ENCODE data around the gene GMPPA. TPM values are rescaled to one million over a fixed set of nuclear protein-coding genes. Genes with fewer than 3 reads are reported as not detected.

GMPPA gene
- polyA plus RNA-seq, 1 experiment, result 171 TPM

GRCh38 chr2:219513787-219514186, 15.1 kb downstream of the GMPPA start:
- no peaks in the 10 kb centered on the region for H3K36me3 ChIP-seq (ENCODE audit: control insufficient read depth, insufficient read depth, low read length)
- no peak for DNase-seq (ENCODE audit: low read depth)
- POLR2A ChIA-PET, result no interaction called here
- H3K4me3 ChIP-seq (ENCODE audit: low read depth, low read length), result no peak overlapping the region
- no peak for TF ChIP-seq CTCF (IDR thresholded peaks at IDR 0.05; ENCODE audit: insufficient read depth, low read depth, low read length)
- H3K27me3 ChIP-seq (ENCODE audit: control insufficient read depth, insufficient read depth, low read length), result peaks cover 30% of the 10 kb centered on the region
- CTCF ChIA-PET, result interaction anchor here (1.0 to 42.0 kb wide), 5 partner anchors 3 to 129 kb away, joined by 3 to 872 read pairs (median 7); partner anchors contain the start of genes ASIC4, CHPF, GMPPA and TMEM198

GRCh38 chr2:219514196-219514761, 15.6 kb downstream of the GMPPA start, which contains the start of gene ASIC4:
ASIC4 (plus strand) TSS chr2:219514482; CDS start chr2:219514725, 243 bp downstream.
- ChIA-PET CTCF (interaction anchor here (2.7 to 42.0 kb wide), 3 partner anchors 3 to 113 kb away, joined by 7 to 872 read pairs (median 872); partner anchors contain the start of genes ASIC4, CHPF, GMPPA and TMEM198), POLR2A (no interaction called here)
- H3K4me3 ChIP-seq (ENCODE audit: low read depth, low read length), result no peak within 1 kb of the TSS

GRCh38 chr2:219514836-219515235, 16.1 kb downstream of the GMPPA start:
- TF ChIP-seq CTCF (IDR thresholded peaks at IDR 0.05; ENCODE audit: insufficient read depth, low read depth, low read length), result no peak
- CTCF ChIA-PET, result interaction anchor here (2.7 to 42.0 kb wide), 3 partner anchors 4 to 113 kb away, joined by 7 to 872 read pairs (median 872); partner anchors contain the start of genes ASIC4, CHPF, GMPPA and TMEM198
- H3K36me3 ChIP-seq (ENCODE audit: control insufficient read depth, insufficient read depth, low read length), result no peaks in the 10 kb centered on the region
- H3K27me3 ChIP-seq (ENCODE audit: control insufficient read depth, insufficient read depth, low read length), result peaks cover 30% of the 10 kb centered on the region
- POLR2A ChIA-PET, result no interaction called here
- no peak for DNase-seq (ENCODE audit: low read depth)
- H3K4me3 ChIP-seq (ENCODE audit: low read depth, low read length), result no peak overlapping the region

More at GRCh38 chr2:219514196-219514761, 15.6 kb downstream of the GMPPA start, which contains the start of gene ASIC4:
- no peaks in the 10 kb centered on the region for H3K36me3 ChIP-seq (ENCODE audit: control insufficient read depth, insufficient read depth, low read length)
- no peak for DNase-seq (ENCODE audit: low read depth)
- TF ChIP-seq CTCF (IDR thresholded peaks at IDR 0.05; ENCODE audit: insufficient read depth, low read depth, low read length), result no peak
- H3K27me3 ChIP-seq (ENCODE audit: control insufficient read depth, insufficient read depth, low read length), result peaks cover 30% of the 10 kb centered on the region

- DNase-seq (ENCODE audit: low read depth), result no peak
- CTCF ChIA-PET, result interaction anchor here (0.6 to 42.0 kb wide), 4 partner anchors 5 to 113 kb away, joined by 3 to 872 read pairs (median 438); partner anchors contain the start of genes ASIC4, CHPF, GMPPA and TMEM198
- Histone ChIP-seq H3K4me3 (ENCODE audit: low read depth, low read length) (no peak overlapping the region), H3K36me3 (ENCODE audit: control insufficient read depth, insufficient read depth, low read length) (no peaks in the 10 kb centered on the region), H3K27me3 (ENCODE audit: control insufficient read depth, insufficient read depth, low read length) (peaks cover 28% of the 10 kb centered on the region)
- no peak for TF ChIP-seq CTCF (IDR thresholded peaks at IDR 0.05; ENCODE audit: insufficient read depth, low read depth, low read length)
- POLR2A ChIA-PET, result no interaction called here
Measured at GRCh38 chr2:219515874-219516629, 17.4 kb downstream of the GMPPA start.

- CTCF ChIA-PET, result interaction anchor here (1.3 to 42.0 kb wide), 3 partner anchors 6 to 83 kb away, joined by 3 to 872 read pairs (median 872); partner anchors contain the start of genes ASIC4, CHPF, GMPPA and TMEM198
- TF ChIP-seq CTCF (IDR thresholded peaks at IDR 0.05; ENCODE audit: insufficient read depth, low read depth, low read length), result no peak
- no peak overlapping the region for H3K4me3 ChIP-seq (ENCODE audit: low read depth, low read length)
- POLR2A ChIA-PET, result no interaction called here
- no peaks in the 10 kb centered on the region for H3K36me3 ChIP-seq (ENCODE audit: control insufficient read depth, insufficient read depth, low read length)
- peaks cover 23% of the 10 kb centered on the region for H3K27me3 ChIP-seq (ENCODE audit: control insufficient read depth, insufficient read depth, low read length)
- no peak for DNase-seq (ENCODE audit: low read depth)
Measured at GRCh38 chr2:219516888-219517287, 18.2 kb downstream of the GMPPA start.
